NCI-H146 treated with DMSO at 0.1 percent for 48 hours (cell line): ENCODE data around the gene AKIRIN1.
"Not testable (repeated sequence)": the region's sequence is repeated elsewhere in the genome, so short reads cannot be mapped to it uniquely, and the experiment has no call there.

Experiments
- DNase-seq: peaks from one replicate; lab custom pipeline; 2025; ENCODE audit not compliant: unreplicated experiment; lab: John Stamatoyannopoulos, UW

AKIRIN1 gene

DNA sequence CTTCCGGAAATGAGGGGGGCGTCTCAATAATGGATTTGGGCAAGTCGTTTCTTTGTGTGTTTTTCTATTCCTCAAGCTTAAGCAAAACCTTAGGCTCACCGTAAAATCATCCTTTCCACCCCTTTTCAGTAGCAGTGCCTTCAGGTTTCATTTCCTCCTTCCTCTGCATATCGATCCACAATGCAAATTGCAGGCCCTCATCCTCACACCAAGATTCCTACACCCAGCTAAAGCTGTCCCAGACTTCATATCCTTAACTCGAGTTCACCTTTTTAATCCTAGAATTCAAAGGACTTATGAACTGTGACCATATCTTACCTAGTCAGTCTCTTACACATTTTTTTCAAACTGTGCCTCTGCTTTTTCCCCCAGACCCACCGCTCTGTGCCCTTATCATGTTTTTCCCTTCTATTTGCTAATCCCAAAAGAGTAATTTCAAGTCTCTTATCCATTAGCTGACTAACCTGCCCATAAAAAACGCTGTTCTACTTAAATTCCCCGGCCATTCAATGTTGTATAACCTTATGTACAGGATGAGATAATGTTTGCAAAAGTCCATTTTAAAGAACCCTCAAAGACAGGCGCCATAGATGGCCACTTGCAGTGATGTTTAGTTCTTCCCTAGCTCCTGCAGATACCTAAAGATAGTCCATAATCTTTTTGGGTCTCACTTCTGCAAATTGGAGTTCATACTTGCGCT is 1.5 kb downstream of the AKIRIN1 start:
- DNase-seq = no peak

DNA sequence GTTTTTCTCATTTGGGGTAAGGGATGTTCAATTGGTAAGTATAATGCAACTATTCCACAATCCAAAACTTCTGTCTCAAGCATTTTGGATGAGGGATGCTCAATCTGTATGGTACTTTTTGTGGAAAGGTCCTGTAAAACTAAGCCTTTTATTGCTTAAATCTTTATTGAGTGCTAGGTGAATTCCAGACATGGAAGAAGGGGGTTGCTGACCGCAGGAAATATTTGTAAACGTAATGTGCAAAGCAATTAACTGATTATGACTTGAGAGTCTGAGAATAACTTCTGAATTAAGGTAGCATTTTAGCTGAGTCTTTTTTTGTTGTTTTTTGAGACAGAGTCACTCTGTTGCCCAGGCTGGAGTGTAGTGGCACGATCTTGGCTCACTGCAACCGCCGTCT is 3.1 kb downstream of the AKIRIN1 start:
- DNase-seq = no peak

DNA sequence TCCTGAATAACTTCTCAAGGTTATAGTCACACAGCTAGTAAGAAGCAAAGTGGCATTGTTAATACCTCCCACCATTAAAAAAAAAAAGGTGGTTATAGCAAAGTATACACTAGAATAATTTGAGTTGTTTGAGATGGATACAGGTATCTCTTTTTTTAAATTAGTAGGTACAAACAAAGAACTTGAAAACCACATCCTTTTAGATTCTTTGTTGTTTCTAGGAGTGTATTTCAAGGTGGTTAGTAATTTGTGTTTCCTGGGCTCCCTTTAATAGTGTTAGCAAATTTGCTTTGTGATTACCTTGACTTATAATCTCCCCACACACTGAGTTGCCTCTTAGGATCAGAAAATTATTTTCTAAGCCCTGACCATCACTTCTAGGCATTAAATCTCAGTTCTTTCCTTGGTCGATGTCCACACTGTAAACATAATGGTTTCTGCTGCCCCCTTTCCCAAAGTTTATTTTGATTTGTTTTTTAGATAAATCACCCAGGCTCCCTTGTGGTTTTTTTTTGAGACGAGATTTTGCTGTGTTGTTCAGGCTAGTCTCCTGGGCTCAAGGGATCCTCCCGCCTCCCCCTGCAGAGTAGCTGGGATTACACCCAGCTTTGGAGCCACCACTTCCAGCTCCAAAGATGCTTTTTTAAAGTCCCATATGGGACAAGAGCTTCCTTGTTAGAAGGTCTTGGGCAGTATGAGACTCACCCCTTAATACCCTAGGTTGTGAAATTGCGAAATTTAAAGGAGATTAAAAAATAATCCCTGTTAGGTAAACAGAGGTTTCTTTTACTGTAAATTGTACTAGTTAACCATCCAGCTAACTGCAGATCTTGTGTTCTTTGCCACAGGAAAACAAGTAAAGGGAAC is 6.2 kb downstream of the AKIRIN1 start:
- no peak for DNase-seq

DNA sequence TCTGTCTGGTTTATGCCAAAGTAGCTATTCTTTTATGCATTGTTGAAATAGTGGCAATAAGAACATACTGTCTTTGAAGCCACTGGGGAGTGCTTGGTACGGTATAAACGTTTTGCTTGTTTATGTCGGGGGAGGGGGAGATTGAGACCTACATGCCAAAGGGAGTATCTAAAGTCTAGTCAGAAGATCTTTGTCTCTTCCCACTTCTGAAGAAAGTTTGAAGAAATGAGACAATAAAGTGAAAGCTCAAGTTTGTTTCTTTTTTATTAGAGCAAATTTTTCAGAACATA is 6.8 kb downstream of the AKIRIN1 start:
- DNase-seq = no peak

DNA sequence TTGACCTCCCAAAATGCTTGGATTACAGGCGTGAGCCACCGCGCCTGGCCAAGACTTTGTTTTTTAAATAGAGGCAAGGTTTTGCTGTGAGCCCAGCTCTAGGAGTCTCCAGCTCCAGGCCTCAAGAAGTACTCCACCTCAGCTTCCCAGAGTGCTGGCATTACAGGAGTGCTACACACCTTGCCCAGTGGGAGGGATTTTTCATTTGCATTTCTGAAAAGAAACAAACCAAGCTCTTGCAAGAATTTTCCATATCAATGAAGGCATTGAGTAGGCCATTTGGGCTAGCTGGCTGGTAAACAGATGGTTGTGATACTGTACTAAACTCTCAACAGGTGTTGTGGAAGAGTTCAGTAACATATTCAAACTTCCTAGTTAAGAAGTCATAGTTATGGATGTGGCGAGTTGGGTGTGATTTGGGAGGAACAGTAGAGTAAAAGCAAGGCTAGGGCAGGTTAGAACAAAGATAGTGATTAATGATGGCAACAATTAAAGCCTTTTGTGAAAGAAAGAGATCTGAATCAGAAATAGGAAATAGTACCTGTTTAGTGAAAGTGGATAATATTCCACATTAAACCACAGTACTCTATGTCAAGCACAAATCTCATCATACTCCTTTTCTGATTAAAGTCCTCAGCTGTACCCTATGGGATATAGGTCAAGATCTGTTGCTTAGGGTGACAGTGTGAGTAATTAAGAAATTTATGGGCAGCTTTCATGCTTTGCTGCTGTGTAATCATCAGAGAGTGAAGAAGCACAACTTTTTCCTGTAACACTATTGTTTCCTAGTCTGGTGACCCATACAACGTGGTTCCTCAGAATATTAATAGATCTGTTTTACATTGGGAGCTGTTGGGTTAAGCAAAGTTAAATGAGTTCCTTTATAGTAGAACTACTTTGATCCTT is 10.7 kb downstream of the AKIRIN1 start:
- DNase-seq = no peak

DNA sequence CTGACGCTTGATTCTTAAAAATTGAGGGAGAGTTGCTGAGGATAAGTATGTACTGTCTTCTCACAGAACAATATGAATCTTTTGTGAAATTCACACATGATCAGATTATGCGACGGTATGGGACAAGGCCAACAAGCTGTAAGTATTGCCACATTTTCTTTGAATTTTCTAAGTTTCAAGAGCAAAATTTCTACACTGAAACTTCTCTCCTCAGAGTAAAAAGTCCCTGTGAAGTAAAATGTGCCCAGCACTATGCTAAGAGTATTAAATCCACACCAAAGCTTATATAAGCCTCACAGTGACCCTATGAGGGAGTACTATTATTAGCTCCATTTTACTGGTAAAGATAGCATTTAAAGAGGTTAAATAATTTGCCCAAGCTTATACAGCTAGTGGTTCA is 12.2 kb downstream of the AKIRIN1 start:
- no peak for DNase-seq

DNA sequence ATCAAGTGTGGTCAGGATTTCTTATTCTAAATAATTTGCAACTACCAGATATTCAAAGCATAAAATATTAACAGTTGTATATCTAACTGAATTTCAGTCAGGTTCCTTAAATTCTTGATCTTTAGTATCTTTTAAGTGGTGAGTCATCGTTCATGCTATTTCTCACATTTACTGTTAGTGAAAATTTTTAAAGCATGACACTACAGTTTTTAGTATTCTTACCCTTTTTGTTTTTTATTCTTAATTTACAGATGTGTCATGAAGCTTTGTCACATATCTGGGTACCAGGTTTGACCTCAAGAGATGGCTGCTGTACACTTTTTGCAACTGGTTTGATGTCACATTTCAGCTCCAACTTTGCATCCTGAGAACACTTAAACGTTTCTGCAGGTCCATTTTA is 12.7 kb downstream of the AKIRIN1 start:
- DNase-seq = no peak

DNA sequence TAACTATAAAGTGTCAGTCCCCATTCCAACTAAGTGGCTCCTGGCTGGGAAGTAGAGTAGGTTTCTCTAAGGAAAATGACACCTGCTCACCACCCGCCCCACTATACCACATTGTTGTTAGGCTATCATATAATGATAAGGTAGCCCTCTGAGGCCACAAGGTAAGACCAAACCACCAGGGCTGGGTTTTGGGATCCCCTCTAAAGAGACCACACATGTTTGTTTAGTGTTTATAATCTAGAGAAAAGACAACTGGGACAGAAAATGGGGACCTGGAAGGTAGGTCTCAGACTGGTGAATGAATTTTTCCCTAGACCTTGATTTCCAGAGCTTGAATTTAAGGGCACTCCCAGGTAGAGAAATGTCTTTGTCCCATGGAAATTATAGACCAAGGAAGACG is 15.2 kb downstream of the AKIRIN1 start:
- no peak for DNase-seq

DNA sequence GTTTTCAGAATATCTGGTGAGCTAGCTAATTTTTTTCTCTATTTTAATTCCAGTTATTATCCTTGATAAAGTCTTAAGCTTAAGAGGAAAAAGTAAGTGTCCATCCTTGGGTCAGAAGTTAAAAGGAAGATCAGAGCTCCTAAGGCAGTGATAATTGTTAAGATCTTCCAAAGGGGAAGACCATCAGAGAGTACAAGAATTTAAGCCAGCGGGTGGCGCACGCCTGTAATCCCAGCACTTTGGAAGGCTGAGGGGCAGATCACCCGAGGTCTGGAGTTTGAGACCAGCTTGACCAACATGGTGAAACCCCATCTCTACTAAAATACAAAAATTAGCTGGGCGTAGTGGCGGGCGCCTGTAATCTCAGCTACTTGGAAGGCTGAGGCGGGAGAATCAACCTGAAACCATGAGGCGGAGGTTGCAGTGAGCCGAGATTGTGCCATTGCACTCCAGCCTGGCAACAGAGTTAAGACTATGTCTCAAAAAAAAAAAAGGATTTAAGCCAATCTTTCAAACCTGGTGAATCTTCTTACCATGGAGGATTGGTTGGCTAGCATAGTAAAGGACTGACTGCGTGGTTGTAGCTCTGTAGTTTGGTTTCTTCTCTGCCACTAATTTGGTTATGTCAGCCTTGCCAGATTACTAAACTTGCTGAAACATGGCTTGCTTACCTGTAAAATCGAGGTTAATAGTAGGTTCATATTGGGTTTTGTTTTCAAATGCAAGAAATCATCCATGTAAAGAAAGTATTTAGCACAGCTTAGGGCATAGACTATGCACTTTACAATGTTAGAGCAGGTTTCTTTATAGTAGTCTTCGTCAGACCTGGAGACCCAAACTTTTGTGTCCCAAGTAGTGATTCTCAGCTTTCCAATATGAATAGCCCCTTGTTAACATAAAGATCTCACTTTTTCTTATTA is 15.9 kb downstream of the AKIRIN1 start:
- DNase-seq = no peak

DNA sequence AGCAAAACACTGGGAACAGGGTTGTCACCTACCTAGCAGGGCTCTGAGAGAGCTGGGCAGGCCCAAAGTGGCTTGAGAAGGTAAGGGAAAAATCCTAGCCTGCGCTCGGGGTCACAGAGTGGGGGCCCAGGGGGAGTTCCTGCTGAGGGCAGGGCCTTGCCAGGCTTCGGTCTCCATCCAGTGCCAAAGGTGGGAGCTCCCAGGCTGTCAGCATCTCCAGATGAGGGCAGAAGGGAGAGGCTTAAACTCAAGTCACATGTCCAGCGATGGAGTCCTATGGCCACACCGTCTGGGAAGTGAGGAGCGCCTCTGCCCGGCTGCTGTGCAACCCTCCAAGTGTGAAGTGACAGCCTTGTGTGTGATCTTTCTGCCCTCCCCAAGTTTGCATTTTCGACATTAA is 23.9 kb downstream of the AKIRIN1 start:
- DNase-seq = not testable (repeated sequence)

DNA sequence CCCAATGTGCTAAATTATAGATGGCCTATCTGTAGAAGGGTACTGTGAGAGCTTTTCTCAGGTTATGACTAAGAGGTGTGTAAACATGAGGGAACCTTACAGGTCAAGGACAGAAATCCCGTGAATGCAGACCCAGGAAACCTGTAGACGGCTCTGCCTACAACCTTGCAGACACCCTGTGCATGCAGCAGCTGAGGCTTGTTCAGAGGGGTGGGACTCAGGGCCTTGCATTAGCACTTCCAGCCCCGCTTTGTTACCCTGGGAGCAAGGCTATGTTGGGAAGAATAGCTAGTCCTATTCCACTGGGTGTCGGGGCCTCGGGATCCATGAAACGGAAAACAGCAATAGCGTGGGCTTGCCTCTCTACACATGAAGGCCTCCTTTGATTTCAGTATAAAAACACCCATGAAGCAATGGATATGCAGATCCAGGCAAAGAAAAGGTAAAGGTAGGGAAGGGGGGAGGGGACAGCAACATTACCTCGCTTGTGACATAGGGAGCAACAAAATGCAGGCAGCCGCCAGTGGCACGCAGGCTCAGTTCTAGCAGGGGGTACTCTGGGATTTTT is 25.6 kb downstream of the AKIRIN1 start:
- DNase-seq = no peak

DNA sequence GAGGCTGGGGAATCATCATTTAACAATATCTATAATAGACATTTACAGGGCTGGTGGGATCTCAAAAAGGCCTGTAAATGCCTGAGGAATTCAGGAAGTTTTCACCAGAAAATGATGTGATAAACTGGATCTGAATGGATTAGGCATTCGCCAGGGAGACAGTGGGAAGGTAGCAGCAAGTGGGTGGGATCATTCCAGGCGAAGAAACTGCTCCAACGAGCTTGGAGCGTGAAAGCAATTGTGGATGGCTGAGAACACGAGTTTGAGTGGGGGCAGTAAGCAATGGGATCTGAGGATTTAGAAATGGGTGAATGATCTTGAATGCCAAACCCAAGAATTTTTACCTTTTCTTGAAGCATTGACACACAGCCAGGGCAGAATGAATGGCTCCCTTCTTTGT is 26.2 kb downstream of the AKIRIN1 start:
- DNase-seq = no peak

DNA sequence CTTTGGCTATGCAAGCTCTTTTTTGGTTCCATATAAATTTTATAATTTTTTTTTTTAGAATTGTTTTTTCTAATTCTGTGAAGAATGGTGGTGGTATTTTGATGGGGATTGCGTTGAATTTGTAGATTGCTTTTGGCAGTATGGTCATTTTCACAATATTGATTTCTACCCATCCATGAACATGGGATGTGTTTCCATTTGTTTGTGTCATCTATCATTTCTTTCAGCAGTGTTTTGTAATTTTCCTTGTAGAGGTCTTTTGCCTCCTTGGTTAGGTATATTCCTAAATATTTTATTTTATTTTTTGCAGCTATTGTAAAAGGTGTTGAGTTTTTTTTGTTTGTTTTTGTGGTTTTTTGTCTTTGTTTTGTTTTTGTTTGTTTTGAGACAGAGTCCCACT is 29.4 kb downstream of the AKIRIN1 start:
- not testable (repeated sequence) for DNase-seq

DNA sequence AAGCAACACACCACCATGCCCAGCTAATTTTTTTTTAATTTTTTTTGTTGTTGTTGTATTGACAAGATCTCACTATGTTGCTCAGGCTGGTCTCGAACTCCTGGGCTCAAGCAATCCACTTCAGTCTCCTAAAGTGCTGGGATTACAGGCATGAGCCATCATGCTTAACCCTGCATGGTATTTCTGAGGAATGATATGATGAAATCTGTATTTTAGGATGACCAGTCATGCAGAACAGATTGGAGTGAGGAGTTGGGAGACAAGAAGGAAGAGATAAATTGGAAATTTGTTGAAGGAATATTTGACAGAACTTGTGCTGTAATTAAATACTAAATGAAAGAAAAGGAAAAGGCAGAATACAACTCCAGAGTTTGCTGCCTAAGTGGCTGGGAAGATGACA is 30.4 kb downstream of the AKIRIN1 start:
- no peak for DNase-seq

DNA sequence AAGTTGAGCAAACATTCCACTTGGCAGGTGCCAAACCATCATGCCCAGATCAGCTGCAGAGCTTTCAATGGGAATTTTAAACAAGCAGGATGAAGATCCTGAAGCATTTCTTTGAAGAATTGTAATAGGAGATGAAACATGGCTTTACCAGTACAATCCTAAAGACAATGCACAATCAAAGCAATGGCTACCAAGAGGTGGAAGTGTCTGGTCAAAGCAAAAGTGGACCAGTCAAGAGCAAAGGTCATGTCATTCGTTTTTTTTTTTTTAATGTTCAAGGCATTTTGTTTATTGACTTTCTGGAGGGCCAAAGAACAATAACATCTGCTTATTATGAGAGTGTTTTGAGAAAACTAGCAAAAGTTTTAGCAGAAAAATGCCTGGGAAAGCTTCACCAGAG is 32.1 kb downstream of the AKIRIN1 start:
- DNase-seq = no peak

DNA sequence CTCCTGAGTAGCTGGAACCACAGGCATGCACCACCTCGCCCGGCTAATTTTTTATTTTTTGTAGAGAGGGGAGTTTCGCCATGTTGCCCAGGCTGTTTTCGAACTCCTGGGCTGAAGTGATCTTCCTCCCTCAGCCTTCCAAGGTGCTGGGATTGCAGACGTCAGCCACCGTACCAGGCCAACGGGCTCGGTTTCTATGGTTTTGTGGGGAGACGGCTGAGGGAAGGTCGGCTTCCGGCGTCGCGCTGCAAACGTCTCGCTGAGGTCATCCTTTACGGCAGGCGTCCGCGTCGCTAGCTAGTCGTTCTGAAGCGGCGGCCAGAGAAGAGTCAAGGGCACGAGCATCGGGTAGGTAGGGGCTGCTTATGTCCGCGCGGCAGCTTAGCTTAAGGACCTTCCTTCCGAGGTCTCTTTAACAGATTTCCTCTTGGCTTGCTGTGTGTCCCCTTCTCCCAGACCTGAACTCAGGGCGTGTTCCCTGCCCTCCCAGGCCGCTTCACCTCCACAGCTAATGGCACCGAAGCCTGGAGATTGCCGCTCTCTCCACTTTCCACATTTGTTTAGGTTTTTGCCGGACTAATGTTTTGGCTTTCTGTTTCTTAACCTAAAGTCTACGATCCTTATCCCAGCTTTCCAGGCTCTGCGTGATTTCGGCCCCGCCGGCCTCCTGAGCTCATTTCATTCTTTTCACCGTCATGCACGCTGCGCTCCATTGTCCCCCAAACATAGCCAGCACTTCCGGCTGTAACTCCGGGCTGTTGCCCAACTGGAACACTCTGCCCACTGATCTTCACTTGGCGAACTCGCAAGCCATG is 35.2 kb downstream of the AKIRIN1 start, which contains the start of gene NDUFS5:
Gene NDUFS5, plus strand, starts transcription at position 300 of the 815 bp plus-strand sequence. CDS start 2,375 bp downstream, outside the sequence.
- DNase-seq = peak; percentile 56

DNA sequence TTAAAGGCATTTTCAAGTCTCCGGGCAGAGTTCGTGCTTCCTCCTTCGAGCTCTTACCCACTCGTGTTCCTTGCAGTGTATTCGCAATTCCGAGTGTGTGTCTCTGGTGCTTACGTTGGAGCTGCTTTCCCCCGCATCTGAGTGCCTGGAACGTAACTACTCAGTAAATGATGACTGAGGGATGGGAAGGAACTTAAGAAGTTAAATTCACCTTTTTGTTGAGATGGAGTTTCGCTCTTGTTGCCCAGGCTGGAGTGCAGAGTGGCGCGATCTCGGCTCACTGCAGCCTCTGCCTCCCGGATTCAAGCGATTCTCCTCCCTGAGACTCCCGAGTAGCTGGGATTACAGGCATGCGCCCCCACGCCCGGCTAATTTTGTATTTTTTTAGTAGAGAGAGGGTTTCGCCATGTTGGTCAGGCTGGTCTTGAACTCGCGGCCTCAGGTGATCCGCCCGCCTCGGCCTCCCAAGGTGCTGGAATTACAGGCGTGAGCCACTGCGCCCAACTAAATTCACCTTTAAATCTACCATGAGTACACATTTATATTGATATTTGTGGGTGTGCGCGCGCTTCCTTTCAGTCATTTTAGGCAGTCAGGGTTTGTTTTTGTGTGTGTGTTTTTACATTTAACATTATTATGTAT is 35.9 kb downstream of the AKIRIN1 start:
- no peak for DNase-seq

DNA sequence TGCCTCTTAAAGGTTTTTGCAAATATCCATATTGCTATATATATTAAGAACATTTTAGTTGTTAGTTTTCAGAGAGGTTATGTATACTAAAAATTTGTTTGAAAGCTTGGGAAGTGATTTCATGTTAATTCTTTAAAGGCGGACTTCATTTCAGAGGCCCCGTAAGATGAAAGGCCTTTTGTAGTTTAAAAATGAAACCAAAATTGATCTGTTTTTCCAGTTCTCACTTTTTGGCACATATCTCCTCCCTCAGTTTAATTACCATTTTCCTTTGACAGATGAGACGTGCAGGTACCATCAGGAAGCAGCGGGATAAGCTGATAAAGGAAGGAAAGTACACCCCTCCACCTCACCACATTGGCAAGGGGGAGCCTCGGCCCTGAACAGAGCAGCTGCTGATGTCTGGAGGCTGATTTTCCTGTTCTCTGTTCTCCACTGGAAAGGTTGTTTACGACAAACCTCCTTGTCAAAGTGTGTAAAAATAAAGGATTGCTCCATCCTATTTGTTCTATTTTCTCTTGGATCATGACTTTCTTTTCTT is 43.1 kb downstream of the AKIRIN1 start:
- DNase-seq = no peak

DNA sequence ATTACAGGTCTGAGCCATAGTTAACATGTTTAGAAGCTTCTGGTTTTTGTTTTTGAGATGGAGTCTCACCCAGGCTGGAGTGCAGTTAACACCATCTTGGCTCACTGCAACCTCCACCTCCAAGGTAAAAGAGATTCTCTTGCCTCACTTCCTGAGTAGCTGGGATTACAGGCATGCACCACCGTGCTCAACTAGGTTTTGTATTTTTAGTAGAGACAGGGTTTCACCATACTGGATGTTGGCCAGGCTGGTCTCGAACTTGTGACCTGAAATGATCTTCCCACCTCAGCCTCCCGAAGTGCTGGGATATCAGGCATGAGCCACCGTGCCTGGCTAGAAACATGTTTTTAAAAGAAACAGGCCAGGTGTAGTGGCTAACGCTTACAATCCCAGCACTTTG is 45.6 kb downstream of the AKIRIN1 start:
- DNase-seq = no peak
